ENCODE data around the gene TRIM50. TPM values are rescaled to one million over a fixed set of nuclear protein-coding genes. Genes with fewer than 3 reads are reported as not detected.
"Not testable (repeated sequence)": the region's sequence is repeated elsewhere in the genome, so short reads cannot be mapped to it uniquely, and the experiment has no call there.

Gene TRIM50
- total and polyA plus RNA-seq, 2 of the 4 experiments (the other 2 are of a cell fraction): not detected

GRCh38 chr7:73325424-73325823, 2.5 kb downstream of the TRIM50 start:
- 75% methylated on average over 3 of the region's 6 CpGs; no CpG with 5 or more reads in 1 of the 2 experiments for WGBS, 2 experiments (ENCODE audit: extremely low coverage in 2 of 2, insufficient read length in 1 of 2)
- H2BK120ac ChIP-seq (ENCODE audit: low read depth, low read length); H3K9ac ChIP-seq (ENCODE audit: low read depth, low read length); H3K9me1 ChIP-seq (ENCODE audit: insufficient read depth, low read length); H3K79me1 ChIP-seq (ENCODE audit: low read depth in 1 of 2, low read length in 2 of 2); DNase-seq; H3K4me2 ChIP-seq (ENCODE audit: low read depth, low read length); H3K36me3 ChIP-seq (ENCODE audit: control insufficient read depth, insufficient read depth, low read length); H2AK5ac ChIP-seq (ENCODE audit: low read depth, low read length); H3K9me3 ChIP-seq (ENCODE audit: control insufficient read depth, insufficient read depth, low read length); H3K4me1 ChIP-seq (ENCODE audit: control insufficient read depth, insufficient read depth, low read length); H3K23ac ChIP-seq (ENCODE audit: low read depth, low read length); H2BK15ac ChIP-seq (ENCODE audit: low read depth, low read length); dilution Hi-C loops (cut with HindIII; ENCODE audit: low sequenced_read_pairs, unreplicated experiment); H4K20me1 ChIP-seq (ENCODE audit: insufficient read depth, low read length); intact Hi-C loops (cut with micrococcal nuclease); ATAC-seq (ENCODE audit: low read depth); H4K8ac ChIP-seq (ENCODE audit: low read depth in 2 of 2, low read length in 2 of 2); H2BK5ac ChIP-seq (ENCODE audit: low read depth, low read length, poor library complexity, severe bottlenecking); H3K27ac ChIP-seq (ENCODE audit: insufficient read depth, low read length); BruUV-seq (replicated peaks); H2AFZ ChIP-seq (replicated peaks; ENCODE audit: low read length, poor library complexity); H3K56ac ChIP-seq (ENCODE audit: extremely low read depth, insufficient read depth, low read length); H3K4ac ChIP-seq (ENCODE audit: low read depth, low read length); H3K4me3 ChIP-seq (ENCODE audit: insufficient read depth, low read depth, low read length); H4K5ac ChIP-seq (ENCODE audit: low read depth, low read length); in situ Hi-C loops (cut with MboI; ENCODE audit: low sequenced_read_pairs); H3K18ac ChIP-seq (ENCODE audit: low read depth, low read length); H2AK9ac ChIP-seq (replicated peaks; ENCODE audit: low read depth, low read length, poor library complexity); H3K14ac ChIP-seq (replicated peaks; ENCODE audit: low read depth, low read length); H2BK20ac ChIP-seq (ENCODE audit: low read depth, low read length); POLR2A ChIA-PET (ENCODE audit: unreplicated experiment); H4K91ac ChIP-seq (ENCODE audit: insufficient read depth, low read depth, low read length); H3K27me3 ChIP-seq (ENCODE audit: control insufficient read depth, insufficient read depth, low read length): not testable (repeated sequence)
- CTCF ChIA-PET: interaction anchor here (1.0 kb wide), 1 partner anchor 128 kb away, joined by 3 read pairs; no protein-coding TSS in a partner anchor
